Liver (tissue), 9 donors: ENCODE results near the gene ABCA1. TPM values are rescaled to one million over a fixed set of nuclear protein-coding genes. Genes with fewer than 3 reads are reported as not detected.

Source experiments
- DNase-seq: peaks from one replicate; pipeline ENCODE4 v3.0.0-alpha.2; 2017; ENCODE audit warnings: low spot score
- H3K27ac ChIP-seq, 2 donors: one replicate each; pipeline ENCODE4 v1.7.0; 2013; ENCODE audit warnings: inconsistent platforms in 2 of 2, low read length in 2 of 2, control low read depth in 1 of 2, low read depth in 1 of 2, mild to moderate bottlenecking in 1 of 2
- H3K27me3 ChIP-seq, 4 donors: one replicate each; pipeline versions ENCODE4 v1.6.1 to v1.7.0; 2013; ENCODE audit warnings: low read length in 3 of 4, inconsistent platforms in 1 of 4, mild to moderate bottlenecking in 1 of 4, moderate library complexity in 1 of 4; ENCODE audit not compliant: control insufficient read depth in 4 of 4, insufficient read depth in 4 of 4
- H3K36me3 ChIP-seq, 4 donors: one replicate each; pipeline versions ENCODE4 v1.6.1 to v1.7.0; 2013; ENCODE audit warnings: low read length in 3 of 4, mild to moderate bottlenecking in 3 of 4, low read depth in 1 of 4, moderate library complexity in 1 of 4; ENCODE audit not compliant: control insufficient read depth in 4 of 4, insufficient read depth in 3 of 4
- H3K4me1 ChIP-seq, 4 donors: one replicate each; pipeline versions ENCODE4 v1.6.1 to v1.7.0; 2013; ENCODE audit warnings: low read length in 3 of 4, mild to moderate bottlenecking in 3 of 4, moderate library complexity in 1 of 4; ENCODE audit not compliant: control insufficient read depth in 4 of 4, insufficient read depth in 4 of 4
- H3K4me3 ChIP-seq, 3 donors: one replicate each; pipeline versions ENCODE4 v1.6.1 to v1.7.0; 2013; ENCODE audit warnings: low read length in 3 of 3, control low read depth in 1 of 3, low read depth in 1 of 3, mild to moderate bottlenecking in 1 of 3
- H3K9ac ChIP-seq, 2 donors: one replicate each; pipeline ENCODE4 v1.7.0; 2013; ENCODE audit warnings: low read length in 2 of 2, mild to moderate bottlenecking in 2 of 2, moderate library complexity in 2 of 2, control low read depth in 1 of 2, low read depth in 1 of 2
- H3K9me3 ChIP-seq, 4 donors: one replicate each; pipeline versions ENCODE4 v1.6.1 to v1.7.0; 2013; ENCODE audit warnings: low read length in 3 of 4; ENCODE audit not compliant: control insufficient read depth in 4 of 4
- EGR1 ChIP-seq, 2 donors: IDR thresholded peaks; 2 replicates each; pipeline ENCODE4 v1.6.1; 2016 to 2018; ENCODE audit warnings: antibody characterized with exemption in 2 of 2, low read depth in 2 of 2
- FOXA1 ChIP-seq: IDR thresholded peaks from 2 replicates; pipeline ENCODE4 v1.6.1; 2016; ENCODE audit warnings: antibody characterized with exemption
- FOXA2 ChIP-seq: IDR thresholded peaks from 2 replicates; pipeline ENCODE4 v1.6.1; 2016; ENCODE audit warnings: antibody characterized with exemption
- GABPA ChIP-seq, 2 donors: IDR thresholded peaks in 1 of 2; conservative IDR thresholded peaks in 1 of 2; 2 replicates each; pipeline ENCODE4 v1.6.1; 2016; ENCODE audit warnings: antibody characterized with exemption in 2 of 2, mild to moderate bottlenecking in 1 of 2, moderate library complexity in 1 of 2
- HNF4A ChIP-seq, 2 donors: conservative IDR thresholded peaks; 2 replicates each; pipeline ENCODE4 v1.6.1; 2016; ENCODE audit warnings: antibody characterized with exemption in 2 of 2, mild to moderate bottlenecking in 2 of 2
- HNF4G ChIP-seq: IDR thresholded peaks from 2 replicates; pipeline ENCODE4 v1.6.1; 2016; ENCODE audit warnings: antibody characterized with exemption
- JUND ChIP-seq, 2 donors: IDR thresholded peaks; 2 replicates each; pipeline ENCODE4 v1.6.1; 2016; ENCODE audit warnings: antibody characterized with exemption in 2 of 2
- NR2F2 ChIP-seq: IDR thresholded peaks from 2 replicates; pipeline ENCODE4 v1.6.1; 2016; ENCODE audit warnings: antibody characterized with exemption
- RAD21 ChIP-seq, 2 donors: IDR thresholded peaks; 2 replicates each; pipeline ENCODE4 v1.6.1; 2016; ENCODE audit warnings: antibody characterized with exemption in 2 of 2, mild to moderate bottlenecking in 2 of 2
- RXRA ChIP-seq, 2 donors: IDR thresholded peaks; 2 replicates each; pipeline ENCODE4 v1.6.1; 2017 to 2018; ENCODE audit warnings: antibody characterized with exemption in 2 of 2, mild to moderate bottlenecking in 1 of 2
- SP1 ChIP-seq: IDR thresholded peaks from 2 replicates; pipeline ENCODE4 v1.6.1; 2018; ENCODE audit warnings: antibody characterized with exemption, mild to moderate bottlenecking
- TAF1 ChIP-seq: conservative IDR thresholded peaks from 2 replicates; pipeline ENCODE4 v1.6.1; 2016; ENCODE audit warnings: antibody characterized with exemption, mild to moderate bottlenecking
- YY1 ChIP-seq: IDR thresholded peaks from 2 replicates; pipeline ENCODE4 v1.6.1; 2016; ENCODE audit warnings: antibody characterized with exemption, mild to moderate bottlenecking
- WGBS: extraction: QIAGEN DNeasy Blood & Tissue Kit; methylation state at CpG from one replicate; pipeline ENCODE4 v1.1.7; 2013; 5-methylcytosine and 5-hydroxymethylcytosine counted together
- polyA plus RNA-seq, 2 donors: library from polyadenylated mRNA; stranded (reverse) in 1 of 2; unstranded in 1 of 2; fragments of 200-250 nt in 1 of 2; fragments of >200 nt in 1 of 2; fragmentation: Nextera tagmentation in 1 of 2; extraction: Ambion mirVana in 1 of 2; gene quantifications; one replicate each; pipeline versions ENCODE4 v1.2.1 to v1.2.3, GENCODE V29; 2013 to 2015
- total RNA-seq, 2 donors: library from RNA; depleted of rRNA; stranded (reverse); fragments of >200 nt; gene quantifications; one replicate each; pipeline ENCODE4 v1.2.3, GENCODE V29; 2014
- TF ChIP-seq, protein P1 (sequence below): fragments of 150-350 bp; IDR thresholded peaks from 2 replicates; pipeline ENCODE4 v1.5.1; 2017; ENCODE audit warnings: improper control_type of control experiment, low read depth, low read length; ENCODE audit not compliant: missing input control
- TF ChIP-seq, protein P2 (sequence below): IDR thresholded peaks from 2 replicates; pipeline ENCODE4 v1.6.1; 2016; ENCODE audit warnings: antibody characterized with exemption, mild to moderate bottlenecking
- TF ChIP-seq, protein P3 (sequence below): IDR thresholded peaks from 2 replicates; pipeline ENCODE4 v1.6.1; 2016; ENCODE audit warnings: antibody characterized with exemption
- TF ChIP-seq, protein P4 (sequence below): IDR thresholded peaks from 2 replicates; pipeline ENCODE4 v1.6.1; 2016; ENCODE audit warnings: antibody characterized with exemption
- TF ChIP-seq, protein P5 (sequence below): IDR thresholded peaks from 2 replicates; pipeline ENCODE4 v1.6.1; 2016; ENCODE audit warnings: antibody characterized with exemption
- donor health status: healthy.
- donor health status: healthy.
- donor health status: healthy.
- donor health status: healthy.
- donor health status: healthy.

ABCA1 gene
- total and polyA plus RNA-seq, 4 donors = 15.4 to 223 (median 62.9) TPM

DNA sequence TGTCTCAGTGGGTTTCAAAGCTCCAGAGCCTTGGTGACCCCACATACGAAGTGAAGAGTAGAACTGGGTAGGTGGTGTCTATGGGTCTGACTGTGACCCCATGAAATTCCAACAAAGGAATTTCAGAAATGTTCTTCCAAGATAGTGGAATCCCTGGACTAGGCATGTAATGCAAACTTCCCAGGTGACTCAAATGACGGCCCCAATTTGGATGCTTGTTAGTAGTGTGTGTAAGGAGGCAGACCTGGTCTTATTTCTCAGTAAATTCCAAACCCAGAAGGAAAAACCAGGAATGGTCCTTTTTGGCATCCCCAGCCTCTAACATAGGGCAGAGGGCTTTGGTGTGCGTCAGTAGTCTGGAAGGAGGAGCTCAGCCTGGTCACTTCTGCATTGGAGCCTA is 43.6 kb upstream of the ABCA1 start:
- DNase-seq = no peak
- H3K9ac ChIP-seq = no peak overlapping the region
- H3K4me3 ChIP-seq = no peak overlapping the region
- no peaks in the 10 kb centered on the region for H3K27me3 ChIP-seq
- no peaks in the 10 kb centered on the region for H3K9me3 ChIP-seq
- H3K27ac ChIP-seq = no peak overlapping the region
- peaks cover 2 to 18% (median 8%) of the 10 kb centered on the region in 4 donors for H3K4me1 ChIP-seq
- no peaks in the 10 kb centered on the region for H3K36me3 ChIP-seq
- WGBS = 95% methylated on average over 3 of the region's 3 CpGs
- TF ChIP-seq RAD21 (IDR thresholded peaks at IDR 0.05) (no peak), FOXA2 (no peak), GABPA (IDR thresholded peaks at IDR 0.05 in 1 of 2, conservative IDR thresholded peaks at IDR 0.05 in 1 of 2) (no peak), RXRA (IDR thresholded peaks at IDR 0.05) (no peak), FOXA1 (no peak), EGR1 (IDR thresholded peaks at IDR 0.05; ENCODE audit: low read depth in 2 of 2) (no peak), HNF4A (conservative IDR thresholded peaks at IDR 0.05) (no peak)
- TF ChIP-seq, protein P1, sequence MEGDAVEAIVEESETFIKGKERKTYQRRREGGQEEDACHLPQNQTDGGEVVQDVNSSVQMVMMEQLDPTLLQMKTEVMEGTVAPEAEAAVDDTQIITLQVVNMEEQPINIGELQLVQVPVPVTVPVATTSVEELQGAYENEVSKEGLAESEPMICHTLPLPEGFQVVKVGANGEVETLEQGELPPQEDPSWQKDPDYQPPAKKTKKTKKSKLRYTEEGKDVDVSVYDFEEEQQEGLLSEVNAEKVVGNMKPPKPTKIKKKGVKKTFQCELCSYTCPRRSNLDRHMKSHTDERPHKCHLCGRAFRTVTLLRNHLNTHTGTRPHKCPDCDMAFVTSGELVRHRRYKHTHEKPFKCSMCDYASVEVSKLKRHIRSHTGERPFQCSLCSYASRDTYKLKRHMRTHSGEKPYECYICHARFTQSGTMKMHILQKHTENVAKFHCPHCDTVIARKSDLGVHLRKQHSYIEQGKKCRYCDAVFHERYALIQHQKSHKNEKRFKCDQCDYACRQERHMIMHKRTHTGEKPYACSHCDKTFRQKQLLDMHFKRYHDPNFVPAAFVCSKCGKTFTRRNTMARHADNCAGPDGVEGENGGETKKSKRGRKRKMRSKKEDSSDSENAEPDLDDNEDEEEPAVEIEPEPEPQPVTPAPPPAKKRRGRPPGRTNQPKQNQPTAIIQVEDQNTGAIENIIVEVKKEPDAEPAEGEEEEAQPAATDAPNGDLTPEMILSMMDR = no peak

DNA sequence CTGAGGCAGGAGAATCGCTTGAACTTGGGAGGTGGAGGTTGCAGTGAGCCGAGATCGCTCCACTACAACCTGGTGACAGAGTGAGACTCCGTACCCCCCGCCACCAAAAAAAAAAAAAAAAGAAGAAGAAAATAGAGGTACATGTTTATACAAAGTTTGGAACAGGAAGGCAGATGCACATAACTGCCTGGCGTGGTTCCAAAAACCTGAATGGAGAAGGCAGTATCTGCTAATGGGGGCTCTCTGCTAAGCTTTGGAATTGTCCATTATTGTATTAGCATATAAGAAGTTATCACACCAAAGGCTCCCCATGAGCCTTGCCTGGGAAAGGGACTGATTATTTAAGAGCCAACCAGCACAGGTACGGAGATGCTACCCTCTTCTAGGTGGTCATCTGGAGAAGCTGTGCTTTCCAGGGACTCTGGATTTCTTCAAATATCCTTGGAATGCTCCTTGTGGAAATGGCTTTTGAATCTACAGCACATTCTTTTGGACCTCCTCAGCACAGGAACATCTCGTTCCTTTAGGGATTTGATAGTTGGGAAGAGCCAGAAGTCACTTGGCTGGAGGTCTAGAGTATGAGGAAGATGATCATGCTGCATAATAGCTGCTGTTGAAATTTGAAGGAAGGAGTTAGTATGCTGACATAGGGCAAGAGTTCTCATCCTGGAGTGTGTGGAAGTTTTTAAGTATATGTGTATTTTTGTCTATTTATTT is 42.5 kb upstream of the ABCA1 start:
- 90% methylated on average over 8 of the region's 8 CpGs for WGBS
- H3K9me3 ChIP-seq = no peaks in the 10 kb centered on the region
- H3K27ac ChIP-seq = no peak overlapping the region
- peaks cover 2 to 18% (median 8%) of the 10 kb centered on the region in 4 donors for H3K4me1 ChIP-seq
- H3K9ac ChIP-seq = no peak overlapping the region
- TF ChIP-seq JUND (IDR thresholded peaks at IDR 0.05) (no peak), EGR1 (IDR thresholded peaks at IDR 0.05; ENCODE audit: low read depth in 2 of 2) (no peak), RAD21 (IDR thresholded peaks at IDR 0.05) (peak in 1 of 2 donors; percentile 41), TAF1 (no peak), FOXA2 (no peak), YY1 (no peak), FOXA1 (no peak), GABPA (IDR thresholded peaks at IDR 0.05 in 1 of 2, conservative IDR thresholded peaks at IDR 0.05 in 1 of 2) (no peak), SP1 (peak; percentile 63), NR2F2 (peak; percentile 73), RXRA (IDR thresholded peaks at IDR 0.05) (peak in 1 of 2 donors; percentile 37), HNF4A (conservative IDR thresholded peaks at IDR 0.05) (no peak), HNF4G (no peak)
- TF ChIP-seq, protein P2, sequence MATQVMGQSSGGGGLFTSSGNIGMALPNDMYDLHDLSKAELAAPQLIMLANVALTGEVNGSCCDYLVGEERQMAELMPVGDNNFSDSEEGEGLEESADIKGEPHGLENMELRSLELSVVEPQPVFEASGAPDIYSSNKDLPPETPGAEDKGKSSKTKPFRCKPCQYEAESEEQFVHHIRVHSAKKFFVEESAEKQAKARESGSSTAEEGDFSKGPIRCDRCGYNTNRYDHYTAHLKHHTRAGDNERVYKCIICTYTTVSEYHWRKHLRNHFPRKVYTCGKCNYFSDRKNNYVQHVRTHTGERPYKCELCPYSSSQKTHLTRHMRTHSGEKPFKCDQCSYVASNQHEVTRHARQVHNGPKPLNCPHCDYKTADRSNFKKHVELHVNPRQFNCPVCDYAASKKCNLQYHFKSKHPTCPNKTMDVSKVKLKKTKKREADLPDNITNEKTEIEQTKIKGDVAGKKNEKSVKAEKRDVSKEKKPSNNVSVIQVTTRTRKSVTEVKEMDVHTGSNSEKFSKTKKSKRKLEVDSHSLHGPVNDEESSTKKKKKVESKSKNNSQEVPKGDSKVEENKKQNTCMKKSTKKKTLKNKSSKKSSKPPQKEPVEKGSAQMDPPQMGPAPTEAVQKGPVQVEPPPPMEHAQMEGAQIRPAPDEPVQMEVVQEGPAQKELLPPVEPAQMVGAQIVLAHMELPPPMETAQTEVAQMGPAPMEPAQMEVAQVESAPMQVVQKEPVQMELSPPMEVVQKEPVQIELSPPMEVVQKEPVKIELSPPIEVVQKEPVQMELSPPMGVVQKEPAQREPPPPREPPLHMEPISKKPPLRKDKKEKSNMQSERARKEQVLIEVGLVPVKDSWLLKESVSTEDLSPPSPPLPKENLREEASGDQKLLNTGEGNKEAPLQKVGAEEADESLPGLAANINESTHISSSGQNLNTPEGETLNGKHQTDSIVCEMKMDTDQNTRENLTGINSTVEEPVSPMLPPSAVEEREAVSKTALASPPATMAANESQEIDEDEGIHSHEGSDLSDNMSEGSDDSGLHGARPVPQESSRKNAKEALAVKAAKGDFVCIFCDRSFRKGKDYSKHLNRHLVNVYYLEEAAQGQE = no peak
- TF ChIP-seq, protein P3, sequence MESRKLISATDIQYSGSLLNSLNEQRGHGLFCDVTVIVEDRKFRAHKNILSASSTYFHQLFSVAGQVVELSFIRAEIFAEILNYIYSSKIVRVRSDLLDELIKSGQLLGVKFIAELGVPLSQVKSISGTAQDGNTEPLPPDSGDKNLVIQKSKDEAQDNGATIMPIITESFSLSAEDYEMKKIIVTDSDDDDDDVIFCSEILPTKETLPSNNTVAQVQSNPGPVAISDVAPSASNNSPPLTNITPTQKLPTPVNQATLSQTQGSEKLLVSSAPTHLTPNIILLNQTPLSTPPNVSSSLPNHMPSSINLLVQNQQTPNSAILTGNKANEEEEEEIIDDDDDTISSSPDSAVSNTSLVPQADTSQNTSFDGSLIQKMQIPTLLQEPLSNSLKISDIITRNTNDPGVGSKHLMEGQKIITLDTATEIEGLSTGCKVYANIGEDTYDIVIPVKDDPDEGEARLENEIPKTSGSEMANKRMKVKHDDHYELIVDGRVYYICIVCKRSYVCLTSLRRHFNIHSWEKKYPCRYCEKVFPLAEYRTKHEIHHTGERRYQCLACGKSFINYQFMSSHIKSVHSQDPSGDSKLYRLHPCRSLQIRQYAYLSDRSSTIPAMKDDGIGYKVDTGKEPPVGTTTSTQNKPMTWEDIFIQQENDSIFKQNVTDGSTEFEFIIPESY = peak; percentile 61
- TF ChIP-seq, protein P4, sequence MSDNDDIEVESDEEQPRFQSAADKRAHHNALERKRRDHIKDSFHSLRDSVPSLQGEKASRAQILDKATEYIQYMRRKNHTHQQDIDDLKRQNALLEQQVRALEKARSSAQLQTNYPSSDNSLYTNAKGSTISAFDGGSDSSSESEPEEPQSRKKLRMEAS = no peak
- TF ChIP-seq, protein P1 = no peak
- TF ChIP-seq, protein P5, sequence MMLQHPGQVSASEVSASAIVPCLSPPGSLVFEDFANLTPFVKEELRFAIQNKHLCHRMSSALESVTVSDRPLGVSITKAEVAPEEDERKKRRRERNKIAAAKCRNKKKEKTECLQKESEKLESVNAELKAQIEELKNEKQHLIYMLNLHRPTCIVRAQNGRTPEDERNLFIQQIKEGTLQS = no peak
- H3K27me3 ChIP-seq = no peaks in the 10 kb centered on the region
- no peak for DNase-seq
- H3K36me3 ChIP-seq = no peaks in the 10 kb centered on the region
- no peak overlapping the region for H3K4me3 ChIP-seq
